Activated T-helper 1 cell treated with anti-CD3 and anti-CD28 coated beads, Interleukin-12 subunit alpha, Interleukin-12 subunit beta, Interleukin-2, Interleukin-4 antibody, amounts not matched to agents 30 ng/mL and 10 ng/mL and 1 ng/mL, durations not matched to agents 14 hours and 24 hours and 36 hours (primary cell): ENCODE results near the gene ABCF1. TPM values are rescaled to one million over a fixed set of nuclear protein-coding genes. Genes with fewer than 3 reads are reported as not detected.
A peak's percentile ranks its signal among the peaks of the same experiment; 100 is the strongest.

ENCODE experiments used
- DNase-seq: peaks from one replicate; pipeline ENCODE4 v3.0.0; 2021; ENCODE audit warnings: low spot score
- H3K27ac Mint-ChIP-seq: one replicate; pipeline ENCODE4 v1.8.0; 2021; ENCODE audit warnings: mild to moderate bottlenecking, mixed read lengths
- H3K27me3 Mint-ChIP-seq: one replicate; pipeline ENCODE4 v1.8.0; 2022; ENCODE audit warnings: mild to moderate bottlenecking, moderate library complexity, mixed read lengths; ENCODE audit not compliant: insufficient read depth
- H3K36me3 Mint-ChIP-seq: one replicate; pipeline ENCODE4 v1.8.0; 2021; ENCODE audit warnings: low read depth, mixed read lengths
- H3K4me1 Mint-ChIP-seq: one replicate; pipeline ENCODE4 v1.8.0; 2021; ENCODE audit warnings: low read depth, mixed read lengths
- H3K4me3 Mint-ChIP-seq: one replicate; pipeline ENCODE4 v1.8.0; 2021; ENCODE audit warnings: mild to moderate bottlenecking, moderate library complexity, mixed read lengths
- H3K9me3 Mint-ChIP-seq: one replicate; pipeline ENCODE4 v1.8.0; 2021; ENCODE audit warnings: mixed read lengths
- intact Hi-C: fragments of 100-400 bp; cut with micrococcal nuclease; formaldehyde crosslinking; loops from one replicate; pipeline ENCODE4 v1.15.1; 2024
- total RNA-seq: library from RNA; stranded (reverse); gene quantifications from 2 replicates; pipeline ENCODE4 v1.2.3, GENCODE V29; 2022

The ABCF1 gene
- total RNA-seq, 1 donor from 2014 or later, result 120 TPM

DNA sequence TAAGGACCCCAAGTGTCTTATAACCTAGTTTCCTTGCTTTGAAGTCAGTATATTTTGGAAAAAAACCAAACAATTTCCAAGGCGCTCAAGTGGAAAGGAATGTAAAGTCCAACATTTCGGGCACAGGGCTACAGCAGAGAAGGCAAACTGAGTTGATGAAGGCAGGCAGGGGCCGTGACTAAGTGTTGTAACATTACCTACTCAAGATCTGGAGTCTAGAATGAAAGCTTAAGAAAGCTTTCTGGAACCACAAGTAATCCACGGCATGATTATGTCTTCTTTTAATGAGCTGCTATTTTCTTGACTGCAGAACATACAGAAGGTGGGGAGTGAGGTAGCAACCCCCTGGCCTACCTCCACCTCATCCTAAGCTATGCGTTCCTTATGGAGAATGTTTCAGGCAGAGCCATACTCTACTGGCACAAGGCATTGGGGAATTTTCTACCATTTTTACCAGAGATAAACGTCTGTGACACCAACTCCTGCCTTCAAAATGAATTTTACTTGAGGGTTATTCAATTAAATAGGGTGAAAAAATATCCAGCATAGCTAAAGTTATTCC is 41.5 kb downstream of the ABCF1 start:
- H3K36me3 Mint-ChIP-seq, result peaks cover 75% of the 10 kb centered on the region
- peaks cover 6% of the 10 kb centered on the region for H3K27me3 Mint-ChIP-seq
- H3K4me3 Mint-ChIP-seq, result no peak overlapping the region
- intact Hi-C loops, result loop anchor here (2.0 to 10.0 kb wide), 3 partner anchors 16 to 1252 kb away; partner anchors contain the start of genes NEU1, POLR1H and PPP1R11
- no peak for DNase-seq
- H3K4me1 Mint-ChIP-seq, result peaks cover 64% of the 10 kb centered on the region
- H3K27ac Mint-ChIP-seq, result no peak overlapping the region
- H3K9me3 Mint-ChIP-seq, result no peaks in the 10 kb centered on the region

DNA sequence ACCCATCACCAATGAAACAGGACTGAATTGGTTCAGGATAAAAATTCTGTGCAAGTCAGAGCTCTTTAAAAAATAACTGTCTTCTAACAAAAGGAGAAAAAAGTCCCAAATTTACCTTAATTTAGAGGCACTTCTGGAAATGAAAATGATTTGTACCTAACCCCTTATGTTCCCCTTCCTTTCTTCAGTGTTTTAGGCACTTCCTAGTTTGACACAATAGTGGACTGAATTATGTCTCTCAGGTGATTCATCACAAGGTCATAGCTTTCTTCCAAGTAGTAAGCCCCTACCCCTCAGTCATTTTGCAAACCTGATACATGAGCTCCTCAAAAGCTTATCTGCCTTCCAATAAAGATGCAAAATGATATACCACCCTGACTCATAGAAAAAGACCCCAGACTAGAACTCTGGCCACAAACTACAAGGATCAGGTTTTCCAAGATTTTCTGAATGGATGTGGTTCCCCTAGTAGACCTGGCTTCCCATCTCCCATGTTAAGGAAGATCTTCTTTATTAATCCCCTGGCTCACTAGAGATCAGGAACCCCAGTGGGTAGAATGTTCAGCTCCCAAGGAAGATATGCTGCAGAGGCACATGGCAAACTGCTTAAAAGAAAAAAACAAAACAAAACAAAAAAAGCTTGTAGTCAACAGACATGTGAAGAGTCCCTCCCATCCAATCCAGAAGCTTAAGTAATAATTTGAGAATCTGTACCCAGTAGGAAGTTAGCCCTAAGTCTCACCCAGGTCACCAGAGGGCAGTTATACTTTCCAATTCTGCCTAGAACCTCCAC is 42.2 kb downstream of the ABCF1 start:
- H3K36me3 Mint-ChIP-seq, result peaks cover 74% of the 10 kb centered on the region
- DNase-seq, result no peak
- H3K4me3 Mint-ChIP-seq, result peak overlapping the region; percentile 82
- H3K27me3 Mint-ChIP-seq, result peaks cover 6% of the 10 kb centered on the region
- no peaks in the 10 kb centered on the region for H3K9me3 Mint-ChIP-seq
- H3K27ac Mint-ChIP-seq, result peak overlapping the region; percentile 69
- intact Hi-C loops, result loop anchor here (2.0 to 10.0 kb wide), 3 partner anchors 17 to 1251 kb away; partner anchors contain the start of genes NEU1, POLR1H and PPP1R11
- peaks cover 65% of the 10 kb centered on the region for H3K4me1 Mint-ChIP-seq

DNA sequence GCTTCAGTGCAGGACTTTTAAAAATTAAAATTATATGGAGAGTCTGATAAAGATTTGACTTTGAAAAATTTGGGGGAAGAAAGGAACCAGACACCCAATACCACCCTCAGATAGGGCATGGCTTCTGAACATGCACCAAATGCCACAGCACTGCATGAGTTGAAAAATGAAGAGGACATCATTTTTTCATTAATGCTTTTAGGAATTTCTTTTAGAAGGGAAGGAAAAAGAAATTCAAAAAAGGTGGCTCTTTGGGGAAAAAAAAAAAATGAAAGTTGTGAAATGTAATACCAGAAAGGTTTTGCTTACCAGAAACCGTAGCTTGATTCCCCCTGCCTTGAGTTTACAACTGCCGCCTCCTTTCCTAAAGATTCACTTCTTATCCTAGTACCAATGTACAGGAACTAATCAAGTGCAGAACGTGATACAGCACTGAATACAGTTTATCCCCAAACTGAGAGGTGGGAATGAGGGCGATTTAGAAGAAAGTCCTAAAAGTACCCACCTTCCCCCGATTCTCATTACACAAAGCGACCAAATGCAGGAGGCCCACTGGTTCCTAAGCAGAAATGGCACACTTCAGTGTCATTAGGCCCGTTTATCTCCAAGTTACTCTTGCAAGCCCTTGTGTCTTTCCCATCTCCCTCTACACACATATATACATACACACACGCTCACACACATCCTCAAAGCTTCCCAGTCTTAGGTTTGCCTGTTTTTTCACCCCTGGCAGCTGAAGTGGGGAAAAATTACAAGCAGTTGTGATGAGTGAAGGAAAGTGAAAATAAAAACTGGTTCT is 43.0 kb downstream of the ABCF1 start:
- intact Hi-C loops, result loop anchor here (10.0 kb wide), 2 partner anchors 549 to 1251 kb away; partner anchors contain the start of genes NEU1, POLR1H and PPP1R11
- Mint-ChIP-seq H3K36me3 (peaks cover 69% of the 10 kb centered on the region), H3K27me3 (peaks cover 6% of the 10 kb centered on the region), H3K4me3 (peak overlapping the region; percentile 91), H3K27ac (peak overlapping the region; percentile 98), H3K4me1 (peaks cover 65% of the 10 kb centered on the region), H3K9me3 (no peaks in the 10 kb centered on the region)
- no peak for DNase-seq

DNA sequence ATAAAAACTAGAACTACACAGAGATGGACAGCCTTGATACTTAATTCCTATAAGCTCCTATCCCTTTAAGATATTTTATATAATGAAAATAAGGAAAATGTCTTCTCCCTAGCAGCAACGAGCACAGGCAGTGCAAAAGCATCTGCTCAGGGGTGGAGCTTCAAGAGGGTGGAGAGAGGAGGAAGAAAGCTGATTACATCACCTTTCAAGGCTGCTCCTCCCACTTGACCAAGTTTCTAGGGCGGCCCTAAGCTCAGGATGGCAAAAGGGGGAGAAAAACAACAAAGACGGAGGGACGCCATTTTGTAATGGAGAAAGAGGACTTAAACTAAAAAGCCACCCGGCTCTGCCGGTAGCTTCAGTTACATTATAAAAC is 43.6 kb downstream of the ABCF1 start:
- Mint-ChIP-seq H3K4me3 (peak overlapping the region; percentile 91), H3K27ac (peak overlapping the region; percentile 98), H3K4me1 (peaks cover 64% of the 10 kb centered on the region), H3K27me3 (peaks cover 6% of the 10 kb centered on the region), H3K36me3 (peaks cover 69% of the 10 kb centered on the region), H3K9me3 (no peaks in the 10 kb centered on the region)
- DNase-seq, result peak; percentile 88
- intact Hi-C loops, result loop anchor here (5.0 to 10.0 kb wide), 6 partner anchors 122 to 1250 kb away; partner anchors contain the start of genes DDR1, HLA-B, NEU1 and POLR1H

DNA sequence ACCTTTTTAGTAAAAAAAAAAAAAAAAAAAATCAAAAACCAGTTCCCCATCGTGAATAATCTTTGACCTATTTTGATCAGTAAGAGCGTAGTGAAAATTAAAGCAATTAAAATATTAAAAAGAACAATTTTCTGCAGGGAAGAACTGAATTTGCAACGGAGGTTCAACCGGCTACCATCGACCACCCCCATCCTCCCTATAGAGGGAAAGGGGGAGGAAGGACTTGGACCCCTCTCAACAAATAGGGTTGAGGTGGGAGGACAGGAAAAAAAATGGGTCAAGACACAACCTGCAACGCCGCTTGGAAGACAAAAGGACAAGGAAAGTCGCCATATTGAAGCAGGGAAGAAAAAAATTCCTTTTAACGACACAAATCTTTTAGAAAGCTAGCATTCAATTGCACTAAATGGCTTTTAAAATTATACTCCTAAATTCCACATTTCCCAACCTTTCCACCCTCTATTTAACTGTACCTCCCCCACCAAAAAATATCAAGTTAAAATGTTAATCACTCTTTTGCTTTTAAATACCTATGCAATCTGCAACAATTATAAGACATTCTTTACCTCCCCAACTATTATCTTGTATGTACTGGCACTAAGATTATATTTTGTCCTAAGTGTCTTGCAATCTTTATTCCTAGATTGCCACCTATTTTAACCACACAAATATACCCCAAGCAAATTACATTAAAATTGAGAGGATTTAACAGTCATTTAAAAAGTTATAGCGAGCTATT is 44.1 kb downstream of the ABCF1 start:
- Mint-ChIP-seq H3K27ac (peak overlapping the region; percentile 98), H3K4me3 (peak overlapping the region; percentile 91), H3K27me3 (peaks cover 6% of the 10 kb centered on the region), H3K4me1 (peaks cover 59% of the 10 kb centered on the region), H3K36me3 (peaks cover 63% of the 10 kb centered on the region), H3K9me3 (no peaks in the 10 kb centered on the region)
- intact Hi-C loops, result loop anchor here (5.0 to 10.0 kb wide), 6 partner anchors 122 to 1249 kb away; partner anchors contain the start of genes DDR1, HLA-B, NEU1 and POLR1H
- DNase-seq, result peak; percentile 17

DNA sequence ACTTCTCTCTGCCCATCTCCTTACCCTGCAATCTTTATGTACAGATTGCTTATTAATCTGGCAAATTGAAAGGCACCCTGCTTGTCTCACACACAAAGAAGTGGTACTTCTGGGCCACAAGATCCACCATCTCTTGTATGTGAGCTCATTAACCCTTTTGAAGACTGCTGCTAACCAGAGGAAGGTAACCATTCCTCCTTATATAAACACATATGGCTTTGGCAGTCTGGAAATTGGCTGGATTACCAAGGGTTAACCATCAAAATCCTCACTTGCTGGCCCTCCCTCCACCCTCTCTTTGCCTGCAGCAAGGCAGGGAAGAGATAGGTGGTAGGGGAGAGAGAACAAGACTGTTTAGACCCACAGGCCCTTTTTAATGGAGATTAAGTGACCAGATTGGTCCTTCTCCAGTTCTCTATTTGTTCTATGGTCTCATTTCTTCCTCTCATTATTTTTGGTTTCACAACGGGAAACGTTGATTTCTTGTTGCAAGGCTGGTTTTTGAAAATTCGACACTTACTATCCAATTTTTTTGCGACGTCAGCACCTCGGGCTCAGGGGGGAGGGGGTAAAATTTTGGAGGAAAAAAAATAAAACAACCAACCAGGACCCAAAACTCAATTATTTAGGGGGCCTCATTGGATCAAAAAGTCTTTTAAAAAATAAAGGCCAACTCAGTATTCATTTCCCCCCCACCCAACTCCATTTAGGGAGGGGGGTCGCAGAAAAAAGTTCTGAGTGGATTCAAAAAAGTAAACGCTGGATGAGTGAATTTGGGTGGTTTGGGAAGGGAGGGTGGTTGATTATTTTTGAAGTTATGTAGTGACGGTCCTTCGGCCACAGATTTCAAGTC is 44.9 kb downstream of the ABCF1 start:
- peak; percentile 14 for DNase-seq
- H3K4me1 Mint-ChIP-seq, result peaks cover 51% of the 10 kb centered on the region
- intact Hi-C loops, result loop anchor here (2.0 to 10.0 kb wide), 10 partner anchors 57 to 1561 kb away; partner anchors contain the start of genes AGPAT1, DDR1, DHX16 and HLA-B

DNA sequence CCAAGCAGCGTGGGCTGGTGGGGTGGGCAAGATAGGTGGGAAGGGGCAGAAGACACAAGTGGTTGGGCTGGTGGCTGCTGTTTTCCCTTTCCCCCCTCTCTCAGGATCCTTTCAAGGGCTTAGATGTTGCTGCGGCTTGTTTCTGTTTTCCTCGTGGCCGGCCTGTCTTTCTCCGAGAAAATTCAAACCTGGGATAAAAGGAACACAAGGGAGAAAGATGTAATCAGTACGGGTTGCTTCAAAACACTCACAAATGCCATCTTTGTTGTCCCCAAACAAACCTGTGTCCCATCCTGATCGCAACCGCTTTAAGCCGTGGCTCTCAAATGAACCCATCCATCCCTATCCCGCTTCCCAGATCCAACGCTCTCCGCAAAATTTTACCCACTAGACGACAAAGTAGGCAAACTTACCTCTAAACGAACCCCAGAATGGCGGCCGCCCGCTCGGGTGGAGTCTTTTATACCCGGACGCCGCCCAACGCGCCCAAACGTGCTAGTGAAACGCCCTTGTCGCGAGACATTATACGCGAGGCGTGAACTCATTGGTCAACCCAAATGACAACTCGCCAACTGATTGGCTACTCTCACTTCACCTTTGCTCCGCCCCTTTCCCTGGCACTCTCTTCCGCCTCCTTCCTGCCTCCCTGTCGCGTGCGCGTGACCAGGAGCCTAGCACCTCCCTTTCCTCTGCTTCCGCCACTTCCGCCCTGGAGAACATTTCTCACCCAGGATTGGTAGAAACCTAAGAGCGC is 45.7 kb downstream of the ABCF1 start, which contains the start of gene PPP1R10:
PPP1R10 (minus strand) TSS at position 433 of the 754 bp plus-strand sequence. CDS start 7,299 bp downstream, outside the sequence.
- Mint-ChIP-seq H3K27ac (peak within 1 kb of the TSS; percentile 98), H3K36me3 (peaks cover 56% of the 10 kb centered on the region), H3K4me1 (peaks cover 43% of the 10 kb centered on the region), H3K27me3 (peaks cover 6% of the 10 kb centered on the region), H3K9me3 (no peaks in the 10 kb centered on the region), H3K4me3 (peak within 1 kb of the TSS; percentile 91)
- peak; percentile 99 for DNase-seq
- intact Hi-C loops, result loop anchor here (1.0 to 10.0 kb wide), 20 partner anchors 9 to 1560 kb away; partner anchors contain the start of genes ABCF1, AGPAT1, ATAT1 and C6orf136

More for the DNA sequence above, 44.9 kb downstream of the ABCF1 start:
- H3K27ac Mint-ChIP-seq, result peak overlapping the region; percentile 98
- H3K9me3 Mint-ChIP-seq, result no peaks in the 10 kb centered on the region
- peaks cover 6% of the 10 kb centered on the region for H3K27me3 Mint-ChIP-seq
- peak overlapping the region; percentile 91 for H3K4me3 Mint-ChIP-seq
- peaks cover 61% of the 10 kb centered on the region for H3K36me3 Mint-ChIP-seq

DNA sequence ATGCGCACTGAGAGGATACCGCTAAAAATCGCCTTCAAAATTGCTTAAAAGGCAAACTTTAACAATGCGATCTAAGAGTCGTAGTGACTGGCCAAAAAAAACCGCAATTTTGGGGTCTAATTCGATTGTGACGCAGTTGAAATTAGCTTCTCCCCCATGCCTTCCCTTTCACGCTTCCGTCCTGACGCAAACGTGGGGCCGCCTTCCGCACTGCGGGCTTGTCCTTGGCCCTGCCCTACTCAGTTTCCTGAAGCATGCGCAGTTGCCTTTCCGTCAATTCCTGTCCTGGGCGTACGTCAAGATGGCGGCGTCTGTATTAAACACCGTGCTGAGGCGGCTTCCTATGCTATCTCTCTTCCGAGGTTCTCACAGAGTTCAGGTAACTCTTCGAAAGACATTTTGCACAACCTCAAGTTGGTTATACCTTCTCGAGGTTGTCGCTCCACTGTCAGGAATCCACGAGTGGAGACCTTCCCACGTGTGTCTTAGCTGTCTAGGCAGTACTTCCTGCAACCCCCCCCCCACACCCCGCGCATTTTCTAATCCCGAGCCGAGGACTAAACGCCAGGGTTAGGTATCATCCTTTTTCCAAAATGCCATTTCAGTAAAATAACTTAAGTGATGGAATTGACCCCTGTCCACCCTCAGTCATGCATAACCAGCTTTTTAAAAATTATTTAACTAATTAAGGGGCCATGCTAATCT is 46.5 kb downstream of the ABCF1 start, which contains the start of gene MRPS18B:
MRPS18B (plus strand) TSS at position 276 of the 705 bp plus-strand sequence; CDS start at position 302, 26 bp downstream.
- H3K4me3 Mint-ChIP-seq, result peak within 1 kb of the TSS; percentile 91
- H3K9me3 Mint-ChIP-seq, result no peaks in the 10 kb centered on the region
- peak; percentile 97 for DNase-seq
- intact Hi-C loops, result loop anchor here (1.0 to 10.0 kb wide), 20 partner anchors 9 to 1559 kb away; partner anchors contain the start of genes ABCF1, AGPAT1, ATAT1 and C6orf136
- H3K27me3 Mint-ChIP-seq, result peaks cover 6% of the 10 kb centered on the region
- peaks cover 57% of the 10 kb centered on the region for H3K36me3 Mint-ChIP-seq
- peaks cover 37% of the 10 kb centered on the region for H3K4me1 Mint-ChIP-seq
- H3K27ac Mint-ChIP-seq, result peak within 1 kb of the TSS; percentile 98

DNA sequence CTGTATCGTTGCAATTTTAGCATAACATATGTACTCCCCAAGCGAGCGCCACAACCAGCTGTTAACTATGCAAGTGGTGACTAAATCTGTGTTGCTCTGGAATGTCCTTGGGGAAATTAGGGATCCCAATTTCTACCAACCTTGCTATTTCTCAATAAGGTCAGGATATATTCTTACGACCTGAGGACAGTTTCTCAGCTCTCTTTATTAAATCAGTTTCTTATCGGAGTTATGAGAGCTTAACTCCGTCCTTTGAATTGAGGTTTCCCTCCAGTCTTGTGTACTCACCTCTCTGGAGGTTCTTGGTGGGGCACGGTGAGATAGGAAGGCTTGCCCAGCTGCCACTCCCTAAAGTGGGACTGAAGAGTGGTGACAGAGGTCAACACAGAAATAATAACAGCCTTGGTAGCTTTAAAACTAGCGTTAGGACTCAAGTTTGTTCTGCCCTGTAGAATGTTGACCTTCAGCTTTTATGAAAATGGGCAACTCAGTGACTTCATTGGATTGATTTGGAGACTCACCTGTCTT is 47.1 kb downstream of the ABCF1 start:
- Mint-ChIP-seq H3K4me3 (peak overlapping the region; percentile 91), H3K27ac (peak overlapping the region; percentile 98), H3K27me3 (peaks cover 6% of the 10 kb centered on the region), H3K36me3 (peaks cover 55% of the 10 kb centered on the region), H3K9me3 (no peaks in the 10 kb centered on the region), H3K4me1 (peaks cover 31% of the 10 kb centered on the region)
- intact Hi-C loops, result loop anchor here (5.0 to 10.0 kb wide), 6 partner anchors 119 to 1246 kb away; partner anchors contain the start of genes DDR1, HLA-B, NEU1 and POLR1H
- no peak for DNase-seq

DNA sequence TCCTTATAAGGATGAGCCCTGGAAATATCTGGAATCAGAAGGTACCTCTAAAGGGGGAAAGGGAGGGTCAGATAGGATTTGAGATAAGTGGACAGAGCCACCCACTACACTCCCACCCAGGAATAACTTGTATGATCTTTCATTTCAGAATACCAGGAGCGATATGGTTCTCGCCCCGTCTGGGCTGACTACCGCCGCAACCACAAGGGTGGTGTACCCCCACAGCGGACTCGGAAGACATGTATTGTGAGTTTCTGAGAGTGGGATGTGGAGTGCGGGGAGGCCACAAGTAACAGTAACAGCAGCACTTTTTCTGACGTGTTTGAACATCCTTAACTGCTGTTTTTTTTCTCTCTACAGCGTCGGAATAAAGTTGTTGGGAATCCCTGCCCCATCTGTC is 48.3 kb downstream of the ABCF1 start:
- H3K36me3 Mint-ChIP-seq, result peaks cover 45% of the 10 kb centered on the region
- peaks cover 6% of the 10 kb centered on the region for H3K27me3 Mint-ChIP-seq
- DNase-seq, result no peak
- H3K27ac Mint-ChIP-seq, result no peak overlapping the region
- peak overlapping the region; percentile 91 for H3K4me3 Mint-ChIP-seq
- intact Hi-C loops, result loop anchor here (5.0 to 10.0 kb wide), 6 partner anchors 118 to 1245 kb away; partner anchors contain the start of genes DDR1, HLA-B, NEU1 and POLR1H
- no peaks in the 10 kb centered on the region for H3K9me3 Mint-ChIP-seq
- H3K4me1 Mint-ChIP-seq, result peaks cover 19% of the 10 kb centered on the region
